Progenitor cell of endocrine pancreas (in vitro differentiated cells): ENCODE measurements around the gene MAP2K6. TPM values are rescaled to one million over a fixed set of nuclear protein-coding genes. Genes with fewer than 3 reads are reported as not detected.

ENCODE experiments used
- DNase-seq: peaks from one replicate; pipeline ENCODE4 v3.0.0; 2021; ENCODE audit warnings: low spot score; ENCODE audit not compliant: unreplicated experiment
- H3K27ac Mint-ChIP-seq: 2 replicates; pipeline ENCODE4 v1.8.0; 2021; ENCODE audit warnings: mild to moderate bottlenecking, moderate library complexity, mixed read lengths
- H3K27me3 Mint-ChIP-seq: 2 replicates; pipeline ENCODE4 v1.8.0; 2021; ENCODE audit warnings: mixed read lengths
- H3K36me3 Mint-ChIP-seq: 2 replicates; pipeline ENCODE4 v1.8.0; 2022; ENCODE audit warnings: mixed read lengths; ENCODE audit not compliant: insufficient read depth
- H3K4me1 Mint-ChIP-seq: 2 replicates; pipeline ENCODE4 v1.8.0; 2021; ENCODE audit warnings: low read depth, mixed read lengths
- H3K4me3 Mint-ChIP-seq: 2 replicates; pipeline ENCODE4 v1.8.0; 2021; ENCODE audit warnings: low read depth, mild to moderate bottlenecking, moderate library complexity, mixed read lengths
- H3K9me3 Mint-ChIP-seq: 2 replicates; pipeline ENCODE4 v1.8.0; 2021; ENCODE audit warnings: low read depth, mixed read lengths
- total RNA-seq: library from RNA; stranded (reverse); gene quantifications from 2 replicates; pipeline ENCODE4 v1.2.1, GENCODE V29; 2021
- TF ChIP-seq, protein P1 (sequence below): fragments of 200-600 bp; sonication (generic); IDR thresholded peaks from one replicate; pipeline ENCODE4 v1.5.0; 2021; ENCODE audit warnings: antibody characterized with exemption, mild to moderate bottlenecking; ENCODE audit not compliant: unreplicated experiment

MAP2K6 gene
- total RNA-seq, 1 donor from 2014 or later: 44.7 TPM

DNA sequence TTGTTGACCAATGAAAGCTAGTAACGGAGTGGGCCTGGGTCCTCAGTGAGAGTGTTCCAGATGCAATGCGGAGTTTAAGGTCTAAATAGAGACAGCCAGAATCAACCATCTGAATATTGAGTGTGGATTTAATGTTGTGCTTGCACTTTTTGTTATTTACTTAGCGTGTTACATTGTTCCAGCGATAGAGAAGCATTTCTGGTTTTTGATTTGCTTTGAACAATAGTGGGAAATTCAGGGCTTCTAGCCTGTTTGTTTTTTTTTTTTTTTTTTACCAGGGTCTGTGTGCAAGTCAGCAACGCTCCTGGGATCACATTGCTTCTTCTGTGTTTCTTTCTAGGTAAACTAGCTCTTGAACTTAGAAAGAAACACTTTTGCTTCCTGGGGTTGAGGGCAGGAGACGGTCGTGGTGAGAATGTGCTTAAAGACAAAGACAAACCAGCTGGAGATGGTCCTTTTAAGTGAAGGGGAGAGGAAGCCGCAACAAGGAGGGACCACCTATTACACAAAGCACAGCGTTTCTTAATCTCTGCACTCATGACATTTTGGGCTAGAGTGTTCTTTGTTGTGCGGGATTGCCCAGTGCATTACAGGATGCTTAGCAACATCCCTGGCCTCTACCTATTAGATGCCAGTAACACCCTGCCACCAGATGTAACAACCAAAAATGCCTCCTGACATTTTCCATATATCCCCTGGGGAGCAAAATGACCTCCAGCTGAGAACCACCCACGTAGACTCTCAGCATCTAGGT lies 119.2 kb downstream of the MAP2K6 start:
- H3K36me3 Mint-ChIP-seq: peaks cover 32% of the 10 kb centered on the region
- no peaks in the 10 kb centered on the region for H3K27me3 Mint-ChIP-seq
- H3K4me3 Mint-ChIP-seq: no peak overlapping the region
- H3K4me1 Mint-ChIP-seq: no peaks in the 10 kb centered on the region
- TF ChIP-seq, protein P1, sequence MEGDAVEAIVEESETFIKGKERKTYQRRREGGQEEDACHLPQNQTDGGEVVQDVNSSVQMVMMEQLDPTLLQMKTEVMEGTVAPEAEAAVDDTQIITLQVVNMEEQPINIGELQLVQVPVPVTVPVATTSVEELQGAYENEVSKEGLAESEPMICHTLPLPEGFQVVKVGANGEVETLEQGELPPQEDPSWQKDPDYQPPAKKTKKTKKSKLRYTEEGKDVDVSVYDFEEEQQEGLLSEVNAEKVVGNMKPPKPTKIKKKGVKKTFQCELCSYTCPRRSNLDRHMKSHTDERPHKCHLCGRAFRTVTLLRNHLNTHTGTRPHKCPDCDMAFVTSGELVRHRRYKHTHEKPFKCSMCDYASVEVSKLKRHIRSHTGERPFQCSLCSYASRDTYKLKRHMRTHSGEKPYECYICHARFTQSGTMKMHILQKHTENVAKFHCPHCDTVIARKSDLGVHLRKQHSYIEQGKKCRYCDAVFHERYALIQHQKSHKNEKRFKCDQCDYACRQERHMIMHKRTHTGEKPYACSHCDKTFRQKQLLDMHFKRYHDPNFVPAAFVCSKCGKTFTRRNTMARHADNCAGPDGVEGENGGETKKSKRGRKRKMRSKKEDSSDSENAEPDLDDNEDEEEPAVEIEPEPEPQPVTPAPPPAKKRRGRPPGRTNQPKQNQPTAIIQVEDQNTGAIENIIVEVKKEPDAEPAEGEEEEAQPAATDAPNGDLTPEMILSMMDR: no peak
- H3K9me3 Mint-ChIP-seq: no peaks in the 10 kb centered on the region
- DNase-seq: no peak
- no peak overlapping the region for H3K27ac Mint-ChIP-seq

DNA sequence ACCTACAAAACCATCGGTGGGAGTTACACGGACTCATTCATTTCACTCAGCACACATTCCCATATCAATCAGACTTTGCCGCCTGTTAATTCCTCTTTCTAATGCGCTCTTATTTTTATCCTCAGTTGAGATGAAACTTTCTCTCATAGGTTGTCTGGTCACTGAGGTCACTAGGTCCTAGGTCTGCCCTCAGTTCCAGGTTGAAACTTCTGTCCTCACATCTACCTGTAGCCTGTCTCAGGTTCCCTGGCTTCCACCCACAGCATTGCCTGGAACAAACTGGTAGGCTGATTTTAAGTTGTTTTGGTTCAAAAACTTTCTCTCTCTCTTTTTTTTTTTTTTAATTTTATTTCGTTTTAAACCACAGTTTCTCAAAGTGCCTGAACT lies 119.7 kb downstream of the MAP2K6 start:
- H3K27ac Mint-ChIP-seq: no peak overlapping the region
- peaks cover 37% of the 10 kb centered on the region for H3K36me3 Mint-ChIP-seq
- no peak for DNase-seq

DNA sequence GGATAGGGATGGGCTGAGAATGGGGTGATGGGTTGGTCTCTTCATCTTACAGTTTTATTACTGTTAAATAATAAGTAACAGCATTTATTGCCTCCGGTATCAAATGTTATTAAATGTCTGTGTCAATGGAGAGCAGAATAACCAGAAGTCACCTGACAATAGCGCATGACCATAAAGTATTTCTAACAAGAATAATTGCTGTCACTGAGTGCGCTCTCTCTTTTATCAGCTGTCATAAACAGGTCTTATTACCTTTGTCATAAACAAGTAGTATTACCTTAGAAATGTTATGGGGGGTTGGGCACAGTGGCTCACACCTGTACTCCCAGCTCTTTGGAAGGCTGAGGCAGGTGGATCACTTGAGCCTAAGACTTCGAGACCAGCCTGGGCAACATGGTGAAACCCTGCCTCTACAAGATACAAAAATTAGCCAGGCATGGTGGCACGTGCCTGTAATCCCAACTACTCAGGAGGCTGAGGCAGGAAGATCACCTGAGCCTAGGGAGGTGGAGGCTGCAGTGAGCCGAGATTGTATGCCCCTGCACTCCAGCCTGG lies 120.6 kb downstream of the MAP2K6 start:
- Mint-ChIP-seq H3K27me3 (no peaks in the 10 kb centered on the region), H3K27ac (peak overlapping the region; percentile 11), H3K36me3 (peaks cover 36% of the 10 kb centered on the region), H3K4me3 (no peak overlapping the region), H3K4me1 (no peaks in the 10 kb centered on the region), H3K9me3 (no peaks in the 10 kb centered on the region)
- no peak for DNase-seq
- TF ChIP-seq, protein P1: no peak

More for the DNA sequence above, 119.7 kb downstream of the MAP2K6 start:
- Mint-ChIP-seq H3K27me3 (no peaks in the 10 kb centered on the region), H3K4me3 (no peak overlapping the region), H3K9me3 (no peaks in the 10 kb centered on the region), H3K4me1 (no peaks in the 10 kb centered on the region)
- TF ChIP-seq, protein P1: no peak

DNA sequence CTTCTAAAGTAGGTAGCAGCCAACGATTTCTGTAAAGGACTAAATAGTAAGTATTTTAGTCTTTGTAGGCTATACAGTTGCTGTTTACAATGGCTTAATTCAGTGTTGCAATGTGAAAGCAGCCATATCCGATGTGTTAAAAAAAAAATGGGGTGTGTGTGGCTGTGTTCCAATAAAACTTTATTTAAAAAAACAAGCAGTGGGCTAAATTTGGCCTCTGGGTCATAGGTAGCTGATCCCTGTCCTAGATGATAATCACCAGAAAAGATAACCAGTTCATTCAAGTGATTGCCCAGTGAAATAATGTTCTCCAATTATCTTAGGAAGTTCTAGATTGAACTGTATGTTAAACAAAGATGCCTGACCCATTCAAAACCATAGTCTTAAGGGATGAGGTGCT lies 124.3 kb downstream of the MAP2K6 start:
- H3K4me1 Mint-ChIP-seq: no peaks in the 10 kb centered on the region
- no peak for DNase-seq
- no peaks in the 10 kb centered on the region for H3K9me3 Mint-ChIP-seq
- no peak overlapping the region for H3K4me3 Mint-ChIP-seq
- no peaks in the 10 kb centered on the region for H3K27me3 Mint-ChIP-seq
- peak overlapping the region; percentile 64 for H3K27ac Mint-ChIP-seq
- peaks cover 43% of the 10 kb centered on the region for H3K36me3 Mint-ChIP-seq
- TF ChIP-seq, protein P1: no peak

DNA sequence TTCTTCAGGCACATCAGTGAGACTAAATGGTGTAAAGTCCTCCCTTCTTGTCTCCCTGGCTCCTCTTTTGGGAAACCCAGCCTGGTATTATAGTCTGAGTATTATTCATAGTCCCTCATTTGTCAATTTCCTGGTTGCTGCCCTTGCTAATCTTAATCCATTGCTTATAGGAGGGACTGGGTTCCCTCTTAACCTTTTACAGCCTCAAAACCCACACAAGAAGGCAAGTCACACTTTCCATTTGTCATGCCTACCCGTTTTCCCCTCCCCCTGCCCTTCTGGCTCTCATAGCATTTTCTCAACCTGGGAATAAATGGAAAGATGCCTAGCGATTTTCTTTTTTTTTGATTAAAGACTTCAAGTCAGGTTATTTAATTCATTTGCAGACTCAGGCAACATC lies 124.8 kb downstream of the MAP2K6 start:
- Mint-ChIP-seq H3K36me3 (peaks cover 43% of the 10 kb centered on the region), H3K27ac (peak overlapping the region; percentile 64), H3K27me3 (no peaks in the 10 kb centered on the region)

More for the DNA sequence above, 124.8 kb downstream of the MAP2K6 start:
- no peak for DNase-seq
- H3K9me3 Mint-ChIP-seq: no peaks in the 10 kb centered on the region
- no peak overlapping the region for H3K4me3 Mint-ChIP-seq
- H3K4me1 Mint-ChIP-seq: no peaks in the 10 kb centered on the region
- TF ChIP-seq, protein P1: no peak
